DOHH2 (cell line): ENCODE measurements around the gene DIP2C.

ENCODE experiments used
- EZH2phosphoT487 ChIP-seq: fragments of 200-600 bp; sonication (generic); IDR thresholded peaks from 2 replicates; pipeline ENCODE4 v1.6.1; 2017; ENCODE audit warnings: borderline replicate concordance, mild to moderate bottlenecking, antibody characterized with exemption, low read length, moderate library complexity, mixed read lengths
- TF ChIP-seq, protein P1 (sequence below): fragments of 200-600 bp; sonication (generic); IDR thresholded peaks from one replicate; pipeline ENCODE4 v1.5.1; 2014; ENCODE audit warnings: antibody characterized with exemption, mild to moderate bottlenecking, low read depth, low read length; ENCODE audit not compliant: poor library complexity, severe bottlenecking

DNA sequence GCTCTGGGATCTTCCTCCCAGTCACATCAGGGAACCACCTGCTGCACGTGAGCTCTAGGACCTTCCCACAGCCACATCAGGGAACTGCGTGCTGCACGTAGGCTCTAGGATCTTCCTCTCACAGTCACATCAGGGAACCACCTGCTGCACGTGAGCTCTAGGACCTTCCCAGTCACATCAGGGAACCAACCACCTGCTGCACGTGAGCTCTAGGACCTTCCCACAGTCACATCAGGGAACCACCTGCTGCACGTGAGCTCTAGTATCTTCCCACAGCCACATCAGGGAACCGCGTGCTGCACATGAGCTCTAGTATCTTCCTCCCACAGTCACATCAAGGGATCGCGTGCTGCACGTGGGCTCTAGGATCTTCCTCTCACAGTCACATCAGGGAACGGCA, 229.7 kb downstream of the DIP2C start:
- TF ChIP-seq, protein P1, sequence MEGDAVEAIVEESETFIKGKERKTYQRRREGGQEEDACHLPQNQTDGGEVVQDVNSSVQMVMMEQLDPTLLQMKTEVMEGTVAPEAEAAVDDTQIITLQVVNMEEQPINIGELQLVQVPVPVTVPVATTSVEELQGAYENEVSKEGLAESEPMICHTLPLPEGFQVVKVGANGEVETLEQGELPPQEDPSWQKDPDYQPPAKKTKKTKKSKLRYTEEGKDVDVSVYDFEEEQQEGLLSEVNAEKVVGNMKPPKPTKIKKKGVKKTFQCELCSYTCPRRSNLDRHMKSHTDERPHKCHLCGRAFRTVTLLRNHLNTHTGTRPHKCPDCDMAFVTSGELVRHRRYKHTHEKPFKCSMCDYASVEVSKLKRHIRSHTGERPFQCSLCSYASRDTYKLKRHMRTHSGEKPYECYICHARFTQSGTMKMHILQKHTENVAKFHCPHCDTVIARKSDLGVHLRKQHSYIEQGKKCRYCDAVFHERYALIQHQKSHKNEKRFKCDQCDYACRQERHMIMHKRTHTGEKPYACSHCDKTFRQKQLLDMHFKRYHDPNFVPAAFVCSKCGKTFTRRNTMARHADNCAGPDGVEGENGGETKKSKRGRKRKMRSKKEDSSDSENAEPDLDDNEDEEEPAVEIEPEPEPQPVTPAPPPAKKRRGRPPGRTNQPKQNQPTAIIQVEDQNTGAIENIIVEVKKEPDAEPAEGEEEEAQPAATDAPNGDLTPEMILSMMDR: no peak
- no peak for TF ChIP-seq EZH2phosphoT487
